ENCODE measurements around the gene TAOK1. TPM values are rescaled to one million over a fixed set of nuclear protein-coding genes. Genes with fewer than 3 reads are reported as not detected.

The TAOK1 gene
- total RNA-seq, 1 donor from 2014 or later, result 49.1 TPM

DNA sequence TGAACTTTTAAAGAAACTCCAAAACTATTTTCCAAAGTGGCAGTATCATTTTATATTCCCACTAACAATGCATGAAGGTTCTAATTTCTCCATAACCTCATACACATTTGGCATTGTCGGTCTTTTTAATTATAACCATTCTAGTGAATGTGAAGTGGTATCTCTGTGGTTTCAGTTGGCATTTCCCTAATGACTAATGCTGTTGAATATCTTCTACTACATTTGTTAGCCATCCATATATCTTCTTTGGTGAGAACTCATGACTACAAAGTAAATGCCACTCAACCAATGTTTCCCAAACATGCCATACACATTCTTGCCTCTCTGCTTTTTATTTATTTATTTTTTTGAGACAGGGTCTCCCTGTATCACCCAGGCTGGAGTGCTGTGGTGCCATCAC is 31.7 kb upstream of the TAOK1 start:
- no peak for DNase-seq (ENCODE audit: low read depth)
- Histone ChIP-seq H3K36me3 (ENCODE audit: control insufficient read depth, insufficient read depth, low read length) (no peaks in the 10 kb centered on the region), H3K4me3 (ENCODE audit: low read depth, low read length) (no peak overlapping the region), H3K27me3 (ENCODE audit: control insufficient read depth, insufficient read depth, low read length) (no peaks in the 10 kb centered on the region)
- TF ChIP-seq CTCF (IDR thresholded peaks at IDR 0.05; ENCODE audit: insufficient read depth, low read length, poor library complexity, severe bottlenecking), result no peak

DNA sequence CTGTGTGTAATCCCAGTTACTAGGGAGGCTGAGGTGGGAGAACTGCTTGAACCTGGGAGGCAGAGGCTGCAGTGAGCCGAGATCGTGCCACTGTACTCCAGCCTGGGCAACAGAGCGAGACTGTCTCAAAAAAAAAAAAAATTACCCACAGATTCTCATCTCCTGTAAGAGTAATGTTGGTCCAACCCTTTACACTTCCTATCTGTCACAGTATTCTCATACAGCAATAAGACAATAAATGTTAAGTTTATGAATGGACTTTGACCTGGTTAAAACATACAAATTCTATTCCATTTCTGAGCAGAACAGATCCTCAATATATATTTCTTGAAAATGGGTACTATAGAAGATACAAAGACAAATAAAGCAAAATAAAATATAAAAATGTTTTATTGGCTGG is 30.4 kb upstream of the TAOK1 start:
- H3K27me3 ChIP-seq (ENCODE audit: control insufficient read depth, insufficient read depth, low read length), result no peaks in the 10 kb centered on the region
- DNase-seq (ENCODE audit: low read depth), result no peak
- no peak overlapping the region for H3K4me3 ChIP-seq (ENCODE audit: low read depth, low read length)
- no peaks in the 10 kb centered on the region for H3K36me3 ChIP-seq (ENCODE audit: control insufficient read depth, insufficient read depth, low read length)
- TF ChIP-seq CTCF (IDR thresholded peaks at IDR 0.05; ENCODE audit: insufficient read depth, low read length, poor library complexity, severe bottlenecking), result no peak

- DNase-seq (ENCODE audit: low read depth), result no peak
These were observed 26.4 kb upstream of the TAOK1 start for GRCh38 chr17:29363716-29364115.

DNA sequence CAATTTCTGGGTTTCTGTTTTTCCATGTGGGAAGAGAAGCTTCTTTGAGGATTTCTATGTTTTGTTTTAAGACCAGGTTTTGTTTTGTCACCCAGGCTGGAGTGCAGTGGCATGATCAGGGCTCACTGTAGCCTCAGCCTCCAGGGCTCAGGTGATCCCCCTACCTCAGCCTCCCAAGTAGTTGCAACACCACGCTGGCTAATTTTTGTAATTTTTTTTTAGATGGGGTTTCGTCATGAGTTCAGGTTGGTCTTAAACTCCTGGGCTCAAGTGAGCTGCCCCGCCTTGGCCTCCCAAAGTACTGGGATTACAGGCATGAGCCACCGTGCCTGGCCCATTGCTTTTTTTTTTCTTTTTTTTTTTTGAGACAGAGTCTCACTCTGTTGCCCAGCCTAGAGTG is 25.5 kb upstream of the TAOK1 start:
- Histone ChIP-seq H3K36me3 (ENCODE audit: control insufficient read depth, insufficient read depth, low read length) (no peaks in the 10 kb centered on the region), H3K27me3 (ENCODE audit: control insufficient read depth, insufficient read depth, low read length) (no peaks in the 10 kb centered on the region), H3K4me3 (ENCODE audit: low read depth, low read length) (no peak overlapping the region)
- DNase-seq (ENCODE audit: low read depth), result no peak
- TF ChIP-seq CTCF (IDR thresholded peaks at IDR 0.05; ENCODE audit: insufficient read depth, low read length, poor library complexity, severe bottlenecking), result no peak

More at GRCh38 chr17:29363716-29364115, 26.4 kb upstream of the TAOK1 start:
- Histone ChIP-seq H3K36me3 (ENCODE audit: control insufficient read depth, insufficient read depth, low read length) (no peaks in the 10 kb centered on the region), H3K27me3 (ENCODE audit: control insufficient read depth, insufficient read depth, low read length) (no peaks in the 10 kb centered on the region), H3K4me3 (ENCODE audit: low read depth, low read length) (no peak overlapping the region)
- TF ChIP-seq CTCF (IDR thresholded peaks at IDR 0.05; ENCODE audit: insufficient read depth, low read length, poor library complexity, severe bottlenecking), result no peak

DNA sequence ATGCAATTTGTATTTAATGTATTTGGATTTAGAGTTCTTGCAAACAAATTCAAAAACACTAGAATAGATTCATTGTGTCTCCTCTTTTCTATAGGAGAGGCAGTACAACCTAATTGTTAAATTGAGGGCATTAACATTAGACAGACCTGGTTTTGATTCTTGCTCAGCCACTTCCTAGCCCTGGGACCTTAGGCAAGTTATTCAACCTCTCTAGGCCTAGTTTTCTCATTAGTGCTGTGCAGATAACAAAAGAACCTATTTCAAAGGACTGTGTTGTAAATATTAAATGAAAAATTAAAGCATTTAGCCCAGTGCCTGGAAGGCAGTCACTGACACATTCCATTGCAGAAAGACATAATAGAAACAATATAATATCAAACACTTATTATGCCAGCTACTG is 22.0 kb upstream of the TAOK1 start:
- Histone ChIP-seq H3K4me3 (ENCODE audit: low read depth, low read length) (no peak overlapping the region), H3K36me3 (ENCODE audit: control insufficient read depth, insufficient read depth, low read length) (no peaks in the 10 kb centered on the region), H3K27me3 (ENCODE audit: control insufficient read depth, insufficient read depth, low read length) (no peaks in the 10 kb centered on the region)
- DNase-seq (ENCODE audit: low read depth), result no peak
- TF ChIP-seq CTCF (IDR thresholded peaks at IDR 0.05; ENCODE audit: insufficient read depth, low read length, poor library complexity, severe bottlenecking), result no peak

DNA sequence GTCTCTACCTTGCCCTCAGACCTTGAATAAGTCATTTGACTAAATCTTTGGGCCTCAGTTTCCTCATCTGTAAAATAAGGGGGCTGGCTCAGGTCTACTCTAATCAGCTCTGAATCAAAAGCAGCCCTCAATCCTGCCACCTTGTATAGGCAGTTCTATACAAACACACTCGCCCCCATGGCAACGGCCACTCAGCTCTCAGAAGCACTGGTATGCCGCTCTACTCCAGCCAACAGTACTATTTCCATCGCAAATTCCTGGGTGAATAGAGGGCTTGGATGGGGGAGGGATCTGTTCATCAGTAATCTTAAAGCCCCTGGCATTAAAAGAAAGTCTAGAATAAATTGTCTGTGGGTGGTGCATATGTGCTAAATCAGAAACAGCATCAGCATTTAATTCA is 21.2 kb upstream of the TAOK1 start:
- no peak overlapping the region for H3K4me3 ChIP-seq (ENCODE audit: low read depth, low read length)
- no peak for DNase-seq (ENCODE audit: low read depth)
- no peak for TF ChIP-seq CTCF (IDR thresholded peaks at IDR 0.05; ENCODE audit: insufficient read depth, low read length, poor library complexity, severe bottlenecking)

More for the DNA sequence above, 21.2 kb upstream of the TAOK1 start:
- Histone ChIP-seq H3K36me3 (ENCODE audit: control insufficient read depth, insufficient read depth, low read length) (no peaks in the 10 kb centered on the region), H3K27me3 (ENCODE audit: control insufficient read depth, insufficient read depth, low read length) (no peaks in the 10 kb centered on the region)

All from kidney epithelial cell (primary cell).